ENCODE data around the gene CXorf58. TPM values are rescaled to one million over a fixed set of nuclear protein-coding genes. Genes with fewer than 3 reads are reported as not detected.
"Not testable (repeated sequence)": the region's sequence is repeated elsewhere in the genome, so short reads cannot be mapped to it uniquely, and the experiment has no call there.

Gene CXorf58
- polyA plus RNA-seq, 1 donor: 0.13 TPM

GRCh38 chrX:23952984-23953907 is 45.4 kb downstream of the CXorf58 start:
- no peaks in the 10 kb centered on the region for H3K27me3 ChIP-seq (ENCODE audit: control insufficient read depth, insufficient read depth, low read length)
- no peaks in the 10 kb centered on the region for H3K36me3 ChIP-seq (ENCODE audit: control insufficient read depth, insufficient read depth, low read length)
- H3K4me3 ChIP-seq (ENCODE audit: low read length): no peak overlapping the region
- no peak for DNase-seq
- WGBS (ENCODE audit: insufficient coverage, low lambda C conversion rate): no CpG with 5 or more reads among the region's 9 CpGs
- no peaks in the 10 kb centered on the region for H3K9me3 ChIP-seq (ENCODE audit: control insufficient read depth, low read depth, low read length)
- H3K4me1 ChIP-seq (ENCODE audit: control insufficient read depth, insufficient read depth, low read length): no peaks in the 10 kb centered on the region
- H3K27ac ChIP-seq (ENCODE audit: low read length): no peak overlapping the region

- H3K27ac ChIP-seq (ENCODE audit: low read length): no peak overlapping the region
- H3K9me3 ChIP-seq (ENCODE audit: control insufficient read depth, low read depth, low read length): no peaks in the 10 kb centered on the region
- H3K27me3 ChIP-seq (ENCODE audit: control insufficient read depth, insufficient read depth, low read length): no peaks in the 10 kb centered on the region
- no peaks in the 10 kb centered on the region for H3K36me3 ChIP-seq (ENCODE audit: control insufficient read depth, insufficient read depth, low read length)
- no CpG with 5 or more reads among the region's 11 CpGs for WGBS (ENCODE audit: insufficient coverage, low lambda C conversion rate)
- no peaks in the 10 kb centered on the region for H3K4me1 ChIP-seq (ENCODE audit: control insufficient read depth, insufficient read depth, low read length)
- no peak for DNase-seq
- no peak overlapping the region for H3K4me3 ChIP-seq (ENCODE audit: low read length)
These were observed 46.1 kb downstream of the CXorf58 start for GRCh38 chrX:23953908-23954269.

GRCh38 chrX:23954396-23954795 is 46.6 kb downstream of the CXorf58 start:
- H3K36me3 ChIP-seq (ENCODE audit: control insufficient read depth, insufficient read depth, low read length): no peaks in the 10 kb centered on the region
- no CpG with 5 or more reads among the region's 4 CpGs for WGBS (ENCODE audit: insufficient coverage, low lambda C conversion rate)
- H3K27ac ChIP-seq (ENCODE audit: low read length): no peak overlapping the region
- no peak overlapping the region for H3K4me3 ChIP-seq (ENCODE audit: low read length)
- peak in 1 of 2 donors; percentile 5 for DNase-seq
- H3K9me3 ChIP-seq (ENCODE audit: control insufficient read depth, low read depth, low read length): no peaks in the 10 kb centered on the region
- H3K4me1 ChIP-seq (ENCODE audit: control insufficient read depth, insufficient read depth, low read length): no peaks in the 10 kb centered on the region
- no peaks in the 10 kb centered on the region for H3K27me3 ChIP-seq (ENCODE audit: control insufficient read depth, insufficient read depth, low read length)

GRCh38 chrX:23959781-23960180 is 52.0 kb downstream of the CXorf58 start:
- no CpG with 5 or more reads among the region's 3 CpGs for WGBS (ENCODE audit: insufficient coverage, low lambda C conversion rate)
- H3K27me3 ChIP-seq (ENCODE audit: control insufficient read depth, insufficient read depth, low read length): no peaks in the 10 kb centered on the region
- no peak for DNase-seq

GRCh38 chrX:23964191-23964590 is 56.4 kb downstream of the CXorf58 start:
- Histone ChIP-seq H3K4me3 (ENCODE audit: low read length) (no peak overlapping the region), H3K27me3 (ENCODE audit: control insufficient read depth, insufficient read depth, low read length) (no peaks in the 10 kb centered on the region), H3K9me3 (ENCODE audit: control insufficient read depth, low read depth, low read length) (no peaks in the 10 kb centered on the region), H3K4me1 (ENCODE audit: control insufficient read depth, insufficient read depth, low read length) (no peaks in the 10 kb centered on the region), H3K36me3 (ENCODE audit: control insufficient read depth, insufficient read depth, low read length) (no peaks in the 10 kb centered on the region), H3K27ac (ENCODE audit: low read length) (no peak overlapping the region)
- WGBS (ENCODE audit: insufficient coverage, low lambda C conversion rate): no CpG with 5 or more reads among the region's 5 CpGs
- DNase-seq: no peak

More at GRCh38 chrX:23959781-23960180, 52.0 kb downstream of the CXorf58 start:
- H3K9me3 ChIP-seq (ENCODE audit: control insufficient read depth, low read depth, low read length): no peaks in the 10 kb centered on the region
- no peaks in the 10 kb centered on the region for H3K36me3 ChIP-seq (ENCODE audit: control insufficient read depth, insufficient read depth, low read length)
- H3K27ac ChIP-seq (ENCODE audit: low read length): no peak overlapping the region
- no peak overlapping the region for H3K4me3 ChIP-seq (ENCODE audit: low read length)
- H3K4me1 ChIP-seq (ENCODE audit: control insufficient read depth, insufficient read depth, low read length): no peaks in the 10 kb centered on the region

GRCh38 chrX:23965630-23966029 is 57.8 kb downstream of the CXorf58 start:
- H3K4me1 ChIP-seq (ENCODE audit: control insufficient read depth, insufficient read depth, low read length); DNase-seq; H3K9me3 ChIP-seq (ENCODE audit: control insufficient read depth, low read depth, low read length); H3K27ac ChIP-seq (ENCODE audit: low read length); H3K4me3 ChIP-seq (ENCODE audit: low read length); H3K27me3 ChIP-seq (ENCODE audit: control insufficient read depth, insufficient read depth, low read length); H3K36me3 ChIP-seq (ENCODE audit: control insufficient read depth, insufficient read depth, low read length): not testable (repeated sequence)
- WGBS (ENCODE audit: insufficient coverage, low lambda C conversion rate): no CpG with 5 or more reads among the region's 8 CpGs

- H3K36me3 ChIP-seq (ENCODE audit: control insufficient read depth, insufficient read depth, low read length): peaks cover 4% of the 10 kb centered on the region
- no peaks in the 10 kb centered on the region for H3K9me3 ChIP-seq (ENCODE audit: control insufficient read depth, low read depth, low read length)
- DNase-seq: no peak
- no peak overlapping the region for H3K27ac ChIP-seq (ENCODE audit: low read length)
- H3K4me3 ChIP-seq (ENCODE audit: low read length): no peak overlapping the region
- H3K4me1 ChIP-seq (ENCODE audit: control insufficient read depth, insufficient read depth, low read length): no peaks in the 10 kb centered on the region
- no CpG with 5 or more reads among the region's 4 CpGs for WGBS (ENCODE audit: insufficient coverage, low lambda C conversion rate)
- no peaks in the 10 kb centered on the region for H3K27me3 ChIP-seq (ENCODE audit: control insufficient read depth, insufficient read depth, low read length)
These were observed 70.7 kb downstream of the CXorf58 start for GRCh38 chrX:23978491-23978890.

- Histone ChIP-seq H3K27ac (ENCODE audit: low read length) (no peak overlapping the region), H3K9me3 (ENCODE audit: control insufficient read depth, low read depth, low read length) (no peaks in the 10 kb centered on the region), H3K36me3 (ENCODE audit: control insufficient read depth, insufficient read depth, low read length) (peaks cover 4% of the 10 kb centered on the region), H3K4me3 (ENCODE audit: low read length) (no peak overlapping the region), H3K4me1 (ENCODE audit: control insufficient read depth, insufficient read depth, low read length) (no peaks in the 10 kb centered on the region), H3K27me3 (ENCODE audit: control insufficient read depth, insufficient read depth, low read length) (no peaks in the 10 kb centered on the region)
- no CpG with 5 or more reads among the region's 5 CpGs for WGBS (ENCODE audit: insufficient coverage, low lambda C conversion rate)
- DNase-seq: peak in 1 of 2 donors; percentile 8
These were observed 72.2 kb downstream of the CXorf58 start for GRCh38 chrX:23980011-23980441.

GRCh38 chrX:23981222-23981621 is 73.4 kb downstream of the CXorf58 start:
- Histone ChIP-seq H3K4me1 (ENCODE audit: control insufficient read depth, insufficient read depth, low read length) (no peaks in the 10 kb centered on the region), H3K9me3 (ENCODE audit: control insufficient read depth, low read depth, low read length) (no peaks in the 10 kb centered on the region), H3K36me3 (ENCODE audit: control insufficient read depth, insufficient read depth, low read length) (peaks cover 4% of the 10 kb centered on the region), H3K27ac (ENCODE audit: low read length) (no peak overlapping the region), H3K4me3 (ENCODE audit: low read length) (no peak overlapping the region), H3K27me3 (ENCODE audit: control insufficient read depth, insufficient read depth, low read length) (no peaks in the 10 kb centered on the region)
- no peak for DNase-seq
- no CpG with 5 or more reads among the region's 4 CpGs for WGBS (ENCODE audit: insufficient coverage, low lambda C conversion rate)

- Histone ChIP-seq H3K4me1 (ENCODE audit: control insufficient read depth, insufficient read depth, low read length) (no peaks in the 10 kb centered on the region), H3K9me3 (ENCODE audit: control insufficient read depth, low read depth, low read length) (no peaks in the 10 kb centered on the region), H3K36me3 (ENCODE audit: control insufficient read depth, insufficient read depth, low read length) (peaks cover 4% of the 10 kb centered on the region), H3K27ac (ENCODE audit: low read length) (no peak overlapping the region), H3K27me3 (ENCODE audit: control insufficient read depth, insufficient read depth, low read length) (no peaks in the 10 kb centered on the region), H3K4me3 (ENCODE audit: low read length) (no peak overlapping the region)
- no peak for DNase-seq
- WGBS (ENCODE audit: insufficient coverage, low lambda C conversion rate): no CpG with 5 or more reads among the region's 2 CpGs
These were observed 73.9 kb downstream of the CXorf58 start for GRCh38 chrX:23981711-23982110.

- no peaks in the 10 kb centered on the region for H3K9me3 ChIP-seq (ENCODE audit: control insufficient read depth, low read depth, low read length)
- H3K36me3 ChIP-seq (ENCODE audit: control insufficient read depth, insufficient read depth, low read length): peaks cover 6% of the 10 kb centered on the region
- no peak for DNase-seq
- no peak overlapping the region for H3K4me3 ChIP-seq (ENCODE audit: low read length)
- H3K4me1 ChIP-seq (ENCODE audit: control insufficient read depth, insufficient read depth, low read length): no peaks in the 10 kb centered on the region
- H3K27me3 ChIP-seq (ENCODE audit: control insufficient read depth, insufficient read depth, low read length): no peaks in the 10 kb centered on the region
- WGBS (ENCODE audit: insufficient coverage, low lambda C conversion rate): 100% methylated on average over 1 of the region's 1 CpG
- H3K27ac ChIP-seq (ENCODE audit: low read length): no peak overlapping the region
These were observed 75.1 kb downstream of the CXorf58 start for GRCh38 chrX:23982891-23983290.
